Prostate gland (tissue), 2 donors: ENCODE measurements around the gene GOLGA8A. TPM values are rescaled to one million over a fixed set of nuclear protein-coding genes. Genes with fewer than 3 reads are reported as not detected.

ENCODE experiments used
- DNase-seq: peaks from one replicate; pipeline ENCODE4 v3.0.0-alpha.2; 2019; ENCODE audit warnings: low spot score
- H3K27ac ChIP-seq, 2 donors: fragments of 200-600 bp; sonication (generic); 2 replicates each; pipeline ENCODE4 v1.5.1; 2017 to 2019
- H3K27me3 ChIP-seq: fragments of 200-600 bp; sonication (generic); replicated peaks from 2 replicates; pipeline ENCODE4 v1.5.1; 2019; ENCODE audit not compliant: insufficient read depth
- H3K36me3 ChIP-seq, 2 donors: fragments of 200-600 bp; sonication (generic); 1 replicate in 1 of 2; 2 replicates in 1 of 2; pipeline versions ENCODE4 v1.5.1 to v1.8.1; 2017 to 2019
- H3K4me1 ChIP-seq: fragments of 200-600 bp; sonication (generic); replicated peaks from 2 replicates; pipeline ENCODE4 v1.5.1; 2019
- H3K4me3 ChIP-seq, 2 donors: fragments of 200-600 bp; sonication (generic); 2 replicates each; pipeline ENCODE4 v1.5.1; 2017 to 2019
- H3K9me3 ChIP-seq: fragments of 200-600 bp; sonication (generic); 2 replicates; pipeline ENCODE4 v1.5.1; 2017
- CTCF ChIP-seq, 4 experiments: fragments of 200-600 bp in 2 of 4; fragments of 450-650 bp in 2 of 4; sonication (generic) in 2 of 4; IDR thresholded peaks; 1 replicate in 3 of 4; 2 replicates in 1 of 4; pipeline ENCODE4 v1.5.1; 2016 to 2019; ENCODE audit warnings: antibody characterized with exemption in 4 of 4, mild to moderate bottlenecking in 2 of 4, moderate library complexity in 2 of 4
- POLR2A ChIP-seq: fragments of 450-650 bp; IDR thresholded peaks from one replicate; pipeline ENCODE4 v1.6.1; 2016; ENCODE audit warnings: antibody characterized with exemption, mild to moderate bottlenecking
- POLR2AphosphoS5 ChIP-seq: sonication (generic); formaldehyde crosslinking; IDR thresholded peaks from one replicate; pipeline ENCODE4 v1.6.1; 2017; ENCODE audit warnings: antibody characterized with exemption
- WGBS: methylation state at CpG from one replicate; pipeline ENCODE4 v1.1.5; 2018; 5-methylcytosine and 5-hydroxymethylcytosine counted together
- intact Hi-C: fragments of 100-400 bp; cut with DNase I; formaldehyde crosslinking; loops from one replicate; pipeline ENCODE4 v1.14.2; 2022
- total RNA-seq, 2 donors: library from RNA; depleted of rRNA; stranded (reverse); fragments of >200 nt; gene quantifications; one replicate each; pipeline ENCODE4 v1.1.0, GENCODE V29; 2016

Gene GOLGA8A
- total RNA-seq, 2 donors from 2014 or later = 24.5 to 63.7 TPM

GRCh38 chr15:34472947-34473346 is 35.3 kb upstream of the GOLGA8A start:
- TF ChIP-seq POLR2A (no peak), CTCF (IDR thresholded peaks at IDR 0.05) (no peak), POLR2AphosphoS5 (no peak)
- no peak overlapping the region for H3K4me3 ChIP-seq
- 63% methylated on average over 2 of the region's 2 CpGs for WGBS
- intact Hi-C loops = no loop called here
- no peak for DNase-seq
- no peaks in the 10 kb centered on the region for H3K4me1 ChIP-seq
- H3K9me3 ChIP-seq = no peaks in the 10 kb centered on the region
- H3K27ac ChIP-seq = no peak overlapping the region
- no peaks in the 10 kb centered on the region for H3K36me3 ChIP-seq
- H3K27me3 ChIP-seq = no peaks in the 10 kb centered on the region

- Histone ChIP-seq H3K27me3 (no peaks in the 10 kb centered on the region), H3K27ac (no peak overlapping the region), H3K4me3 (no peak overlapping the region), H3K36me3 (no peaks in the 10 kb centered on the region), H3K4me1 (no peaks in the 10 kb centered on the region), H3K9me3 (no peaks in the 10 kb centered on the region)
- TF ChIP-seq CTCF (IDR thresholded peaks at IDR 0.05) (no peak), POLR2A (no peak), POLR2AphosphoS5 (no peak)
- DNase-seq = no peak
- intact Hi-C loops = no loop called here
- 22% methylated on average over 1 of the region's 1 CpG for WGBS
These were observed 33.3 kb upstream of the GOLGA8A start for GRCh38 chr15:34470892-34471291.

GRCh38 chr15:34470091-34470490 is 32.5 kb upstream of the GOLGA8A start:
- WGBS = 78% methylated on average over 3 of the region's 3 CpGs
- intact Hi-C loops = no loop called here
- no peak for TF ChIP-seq CTCF (IDR thresholded peaks at IDR 0.05)
- TF ChIP-seq POLR2AphosphoS5 = no peak
- TF ChIP-seq POLR2A = no peak
- Histone ChIP-seq H3K36me3 (no peaks in the 10 kb centered on the region), H3K9me3 (no peaks in the 10 kb centered on the region), H3K4me1 (no peaks in the 10 kb centered on the region), H3K27ac (no peak overlapping the region), H3K4me3 (no peak overlapping the region), H3K27me3 (no peaks in the 10 kb centered on the region)
- no peak for DNase-seq

- H3K9me3 ChIP-seq = no peaks in the 10 kb centered on the region
- no peaks in the 10 kb centered on the region for H3K4me1 ChIP-seq
- no peak for DNase-seq
- no peak overlapping the region for H3K4me3 ChIP-seq
- no peak overlapping the region for H3K27ac ChIP-seq
- intact Hi-C loops = no loop called here
- H3K27me3 ChIP-seq = no peaks in the 10 kb centered on the region
- WGBS = 33% methylated on average over 1 of the region's 1 CpG
- H3K36me3 ChIP-seq = no peaks in the 10 kb centered on the region
- TF ChIP-seq CTCF (IDR thresholded peaks at IDR 0.05) = no peak
- TF ChIP-seq POLR2A = no peak
- peak; percentile 40 for TF ChIP-seq POLR2AphosphoS5
These were observed 24.1 kb upstream of the GOLGA8A start for GRCh38 chr15:34461730-34462129.

GRCh38 chr15:34460451-34460850 is 22.8 kb upstream of the GOLGA8A start:
- intact Hi-C loops = no loop called here
- Histone ChIP-seq H3K9me3 (no peaks in the 10 kb centered on the region), H3K36me3 (no peaks in the 10 kb centered on the region), H3K27ac (no peak overlapping the region), H3K4me3 (no peak overlapping the region), H3K4me1 (no peaks in the 10 kb centered on the region), H3K27me3 (no peaks in the 10 kb centered on the region)
- TF ChIP-seq POLR2AphosphoS5 (no peak), CTCF (IDR thresholded peaks at IDR 0.05) (no peak)
- 100% methylated on average over 1 of the region's 1 CpG for WGBS
- DNase-seq = no peak
